ENCODE results near the gene TEN1. TPM values are rescaled to one million over a fixed set of nuclear protein-coding genes. Genes with fewer than 3 reads are reported as not detected.
"Not testable (repeated sequence)": the region's sequence is repeated elsewhere in the genome, so short reads cannot be mapped to it uniquely, and the experiment has no call there.

The TEN1 gene
- total and polyA plus RNA-seq, 10 donors: 6.0 to 38.7 (median 17.0) TPM

GRCh38 chr17:75950855-75951554 is 28.0 kb upstream of the TEN1 start:
- Histone ChIP-seq H3K4me1 (peaks cover 0 to 14% (median 0%) of the 10 kb centered on the region in 6 donors), H3K27me3 (replicated peaks in 1 of 7) (no peaks in the 10 kb centered on the region), H3K4me3 (no peak overlapping the region), H3K36me3 (peaks cover 6 to 100% (median 96%) of the 10 kb centered on the region in 6 donors), H3K27ac (peak overlapping the region in 2 of 8 donors; percentile 7 to 15), H3K9me3 (no peaks in the 10 kb centered on the region)
- intact Hi-C loops (cut with DNase I; ENCODE audit: low total_unique reads): no loop called here
- 74 to 84% (median 82%) methylated on average over 7 to 8 of the region's 8 CpGs for WGBS, 5 donors
- TF ChIP-seq POLR2AphosphoS5 (IDR thresholded peaks at IDR 0.05) (peak in 1 of 3 donors; percentile 23), POLR2A (IDR thresholded peaks at IDR 0.05) (no peak)
- no peak for DNase-seq

DNA sequence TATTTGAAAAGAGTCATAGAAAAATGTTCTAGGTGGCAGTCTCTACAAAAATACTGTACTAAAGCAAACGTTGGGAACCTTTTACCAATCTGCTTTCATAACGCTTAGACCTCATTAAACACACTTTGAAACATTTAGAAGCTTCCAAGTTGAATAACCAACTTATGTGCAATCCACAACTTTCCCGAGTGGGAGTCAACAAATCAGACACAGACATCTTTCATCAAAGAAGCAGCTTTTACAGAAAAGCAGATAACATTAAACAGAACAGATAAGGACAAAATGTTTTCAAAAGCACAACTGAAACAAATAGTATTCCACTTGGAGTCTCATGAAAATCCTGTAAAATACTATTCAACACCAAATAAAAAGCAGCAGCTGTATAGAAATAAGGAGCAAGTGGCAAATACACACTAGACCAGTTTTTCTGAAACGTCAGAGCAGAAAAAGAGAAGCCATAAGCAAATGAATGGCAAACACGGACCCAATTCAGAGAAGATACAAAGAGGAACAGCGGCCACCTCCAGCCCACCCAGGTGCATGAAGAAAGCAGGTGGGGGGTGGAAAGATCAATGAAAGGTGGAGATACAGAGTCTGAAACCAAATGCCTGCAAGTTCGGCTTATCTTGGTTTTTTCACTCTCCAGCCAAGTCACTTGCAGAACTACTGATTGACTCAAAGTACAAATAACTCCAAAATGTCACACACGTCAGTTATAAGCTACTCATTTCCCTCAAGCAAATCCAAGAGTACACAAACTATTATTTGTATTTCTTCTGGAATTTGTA is 19.8 kb upstream of the TEN1 start:
- Histone ChIP-seq H3K27ac (peak overlapping the region in 2 of 8 donors; percentile 15 to 30), H3K27me3 (replicated peaks in 1 of 7) (no peaks in the 10 kb centered on the region), H3K9me3 (no peaks in the 10 kb centered on the region), H3K4me1 (peaks cover 0 to 34% (median 8%) of the 10 kb centered on the region in 6 donors), H3K36me3 (peaks cover 3 to 74% (median 27%) of the 10 kb centered on the region in 6 donors), H3K4me3 (no peak overlapping the region)
- TF ChIP-seq CTCF (IDR thresholded peaks at IDR 0.05 in 8 of 11, conservative IDR thresholded peaks at IDR 0.05 in 3 of 11): no peak
- no peak for TF ChIP-seq POLR2A (IDR thresholded peaks at IDR 0.05)
- no peak for TF ChIP-seq POLR2AphosphoS5 (IDR thresholded peaks at IDR 0.05)
- no peak for DNase-seq
- intact Hi-C loops (cut with DNase I; ENCODE audit: low total_unique reads): no loop called here
- WGBS, 5 donors: 71 to 86% (median 83%) methylated on average over 8 of the region's 8 CpGs

DNA sequence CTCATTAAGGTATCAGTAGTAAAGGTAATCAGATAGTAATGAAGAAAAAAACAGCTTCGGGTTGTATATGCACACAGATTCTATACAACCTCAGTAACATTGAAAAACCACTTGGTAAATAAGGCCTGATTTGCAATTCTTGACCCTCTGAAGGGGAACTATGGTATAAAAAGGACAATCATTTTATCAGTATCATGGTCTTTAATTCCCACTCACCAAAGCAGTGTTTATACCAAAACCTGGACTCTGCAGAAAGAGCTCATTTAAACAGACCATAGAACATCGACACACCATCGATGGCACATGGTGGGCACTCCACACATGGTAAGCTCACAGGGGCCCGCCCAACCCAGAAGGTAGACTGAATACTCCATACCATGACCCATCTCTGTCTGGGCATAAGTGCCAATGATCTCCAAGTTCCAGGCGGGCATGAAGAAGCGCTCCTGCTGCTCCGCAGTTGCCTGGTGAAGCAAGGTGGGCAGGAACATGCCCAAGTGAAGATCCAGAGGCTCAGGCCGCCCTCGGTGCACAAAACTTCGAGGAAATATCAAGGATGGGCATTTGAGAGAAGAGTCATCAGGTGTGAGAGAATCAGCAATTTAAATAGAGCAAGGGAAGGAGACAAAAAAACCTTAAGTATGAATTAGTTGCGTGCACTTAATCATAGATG is 19.1 kb upstream of the TEN1 start:
- intact Hi-C loops (cut with DNase I; ENCODE audit: low total_unique reads): no loop called here
- H3K4me3 ChIP-seq: no peak overlapping the region
- peaks cover 0 to 42% (median 9%) of the 10 kb centered on the region in 6 donors for H3K4me1 ChIP-seq
- H3K9me3 ChIP-seq: no peaks in the 10 kb centered on the region
- H3K27ac ChIP-seq: peak overlapping the region in 2 of 8 donors; percentile 15 to 30
- no peaks in the 10 kb centered on the region for H3K27me3 ChIP-seq (replicated peaks in 1 of 7)
- 93 to 97% (median 96%) methylated on average over 11 of the region's 11 CpGs for WGBS, 5 donors
- no peak for TF ChIP-seq POLR2AphosphoS5 (IDR thresholded peaks at IDR 0.05)
- TF ChIP-seq POLR2A (IDR thresholded peaks at IDR 0.05): no peak
- no peak for TF ChIP-seq CTCF (IDR thresholded peaks at IDR 0.05 in 8 of 11, conservative IDR thresholded peaks at IDR 0.05 in 3 of 11)
- DNase-seq: no peak
- peaks cover 3 to 69% (median 21%) of the 10 kb centered on the region in 6 donors for H3K36me3 ChIP-seq

- intact Hi-C loops (cut with DNase I; ENCODE audit: low total_unique reads): no loop called here
- Histone ChIP-seq H3K9me3 (no peaks in the 10 kb centered on the region), H3K4me1 (peaks cover 0 to 64% (median 24%) of the 10 kb centered on the region in 6 donors), H3K27ac (no peak overlapping the region), H3K4me3 (no peak overlapping the region), H3K27me3 (replicated peaks in 1 of 7) (no peaks in the 10 kb centered on the region), H3K36me3 (peaks cover 0 to 49% (median 0%) of the 10 kb centered on the region in 6 donors)
- 94 to 98% (median 97%) methylated on average over 6 of the region's 6 CpGs for WGBS, 5 donors
- no peak for DNase-seq
- TF ChIP-seq CTCF (IDR thresholded peaks at IDR 0.05 in 8 of 11, conservative IDR thresholded peaks at IDR 0.05 in 3 of 11) (no peak), POLR2AphosphoS5 (IDR thresholded peaks at IDR 0.05) (no peak), POLR2A (IDR thresholded peaks at IDR 0.05) (no peak)
Measured at GRCh38 chr17:75965468-75965867, 13.6 kb upstream of the TEN1 start.

GRCh38 chr17:75969044-75969443 is 10.0 kb upstream of the TEN1 start:
- intact Hi-C loops (cut with DNase I; ENCODE audit: low total_unique reads); H3K27me3 ChIP-seq (replicated peaks in 1 of 7); H3K9me3 ChIP-seq: not testable (repeated sequence)
- Histone ChIP-seq H3K36me3 (peaks cover 0 to 68% (median 0%) of the 10 kb centered on the region in 6 donors), H3K4me1 (peaks cover 0 to 85% (median 23%) of the 10 kb centered on the region in 6 donors), H3K27ac (peak overlapping the region in 7 of 8 donors; percentile 8 to 92 (median 78)), H3K4me3 (peak overlapping the region in 1 of 8 donors; percentile 58)
- DNase-seq: peak; percentile 77
- WGBS, 5 donors: 75 to 94% (median 90%) methylated on average over 10 of the region's 10 CpGs
